ENCODE data around the gene PLAC8L1.
"Not testable (repeated sequence)": the region's sequence is repeated elsewhere in the genome, so short reads cannot be mapped to it uniquely, and the experiment has no call there.

PLAC8L1 gene
- 0 to 0.35 (median 0.19) reads per million in 3 donors for total RNA-seq

- no peak for DNase-seq
- Histone ChIP-seq H3K36me3 (ENCODE audit: control insufficient read depth, insufficient read depth, low read length) (no peaks in the 10 kb centered on the region), H3K4me3 (ENCODE audit: insufficient read depth, low read depth, low read length, poor library complexity, severe bottlenecking) (no peak within 1 kb of the TSS), H3K27ac (ENCODE audit: insufficient read depth, low read length, poor library complexity, severe bottlenecking) (no peak within 1 kb of the TSS), H3K27me3 (replicated peaks; ENCODE audit: control insufficient read depth, insufficient read depth, low read length, poor library complexity, severe bottlenecking) (no peaks in the 10 kb centered on the region), H3K4me1 (ENCODE audit: control insufficient read depth, insufficient read depth, low read length, poor library complexity, severe bottlenecking) (no peaks in the 10 kb centered on the region), H3K9me3 (ENCODE audit: control insufficient read depth, low read length) (no peaks in the 10 kb centered on the region)
Observed at GRCh38 chr5:146105477-146105876, at the start of gene PLAC8L1. PLAC8L1 (minus strand) TSS chr5:146105577; CDS start chr5:146104311, 1,266 bp downstream.

- DNase-seq = no peak
- Histone ChIP-seq H3K4me1 (ENCODE audit: control insufficient read depth, insufficient read depth, low read length, poor library complexity, severe bottlenecking) (no peaks in the 10 kb centered on the region), H3K9me3 (ENCODE audit: control insufficient read depth, low read length) (no peaks in the 10 kb centered on the region), H3K4me3 (ENCODE audit: insufficient read depth, low read depth, low read length, poor library complexity, severe bottlenecking) (no peak overlapping the region), H3K36me3 (ENCODE audit: control insufficient read depth, insufficient read depth, low read length) (peaks cover 64% of the 10 kb centered on the region), H3K27me3 (replicated peaks; ENCODE audit: control insufficient read depth, insufficient read depth, low read length, poor library complexity, severe bottlenecking) (no peaks in the 10 kb centered on the region), H3K27ac (ENCODE audit: insufficient read depth, low read length, poor library complexity, severe bottlenecking) (no peak overlapping the region)
Observed at GRCh38 chr5:146151970-146152369, 46.6 kb upstream of the PLAC8L1 start.

- H3K9me3 ChIP-seq (ENCODE audit: control insufficient read depth, low read length) = no peaks in the 10 kb centered on the region
- DNase-seq = no peak
- peaks cover 61% of the 10 kb centered on the region for H3K36me3 ChIP-seq (ENCODE audit: control insufficient read depth, insufficient read depth, low read length)
- H3K27ac ChIP-seq (ENCODE audit: insufficient read depth, low read length, poor library complexity, severe bottlenecking) = no peak overlapping the region
- no peak overlapping the region for H3K4me3 ChIP-seq (ENCODE audit: insufficient read depth, low read depth, low read length, poor library complexity, severe bottlenecking)
- H3K4me1 ChIP-seq (ENCODE audit: control insufficient read depth, insufficient read depth, low read length, poor library complexity, severe bottlenecking) = no peaks in the 10 kb centered on the region
- no peaks in the 10 kb centered on the region for H3K27me3 ChIP-seq (replicated peaks; ENCODE audit: control insufficient read depth, insufficient read depth, low read length, poor library complexity, severe bottlenecking)
Observed at GRCh38 chr5:146137967-146138403, 32.6 kb upstream of the PLAC8L1 start.

- no peak for DNase-seq
- Histone ChIP-seq H3K27ac (ENCODE audit: insufficient read depth, low read length, poor library complexity, severe bottlenecking) (no peak overlapping the region), H3K36me3 (ENCODE audit: control insufficient read depth, insufficient read depth, low read length) (peaks cover 67% of the 10 kb centered on the region), H3K9me3 (ENCODE audit: control insufficient read depth, low read length) (no peaks in the 10 kb centered on the region), H3K27me3 (replicated peaks; ENCODE audit: control insufficient read depth, insufficient read depth, low read length, poor library complexity, severe bottlenecking) (no peaks in the 10 kb centered on the region), H3K4me3 (ENCODE audit: insufficient read depth, low read depth, low read length, poor library complexity, severe bottlenecking) (no peak overlapping the region), H3K4me1 (ENCODE audit: control insufficient read depth, insufficient read depth, low read length, poor library complexity, severe bottlenecking) (no peaks in the 10 kb centered on the region)
Observed at GRCh38 chr5:146130440-146131045, 25.2 kb upstream of the PLAC8L1 start.

- Histone ChIP-seq H3K9me3 (ENCODE audit: control insufficient read depth, low read length) (no peaks in the 10 kb centered on the region), H3K27ac (ENCODE audit: insufficient read depth, low read length, poor library complexity, severe bottlenecking) (no peak overlapping the region), H3K4me3 (ENCODE audit: insufficient read depth, low read depth, low read length, poor library complexity, severe bottlenecking) (no peak overlapping the region), H3K27me3 (replicated peaks; ENCODE audit: control insufficient read depth, insufficient read depth, low read length, poor library complexity, severe bottlenecking) (no peaks in the 10 kb centered on the region), H3K4me1 (ENCODE audit: control insufficient read depth, insufficient read depth, low read length, poor library complexity, severe bottlenecking) (no peaks in the 10 kb centered on the region), H3K36me3 (ENCODE audit: control insufficient read depth, insufficient read depth, low read length) (peaks cover 57% of the 10 kb centered on the region)
- DNase-seq = no peak
Observed at GRCh38 chr5:146126068-146126467, 20.7 kb upstream of the PLAC8L1 start.

- no peak for DNase-seq
- Histone ChIP-seq H3K36me3 (ENCODE audit: control insufficient read depth, insufficient read depth, low read length) (peaks cover 63% of the 10 kb centered on the region), H3K4me1 (ENCODE audit: control insufficient read depth, insufficient read depth, low read length, poor library complexity, severe bottlenecking) (no peaks in the 10 kb centered on the region), H3K27ac (ENCODE audit: insufficient read depth, low read length, poor library complexity, severe bottlenecking) (no peak overlapping the region), H3K27me3 (replicated peaks; ENCODE audit: control insufficient read depth, insufficient read depth, low read length, poor library complexity, severe bottlenecking) (no peaks in the 10 kb centered on the region), H3K9me3 (ENCODE audit: control insufficient read depth, low read length) (no peaks in the 10 kb centered on the region), H3K4me3 (ENCODE audit: insufficient read depth, low read depth, low read length, poor library complexity, severe bottlenecking) (no peak overlapping the region)
Observed at GRCh38 chr5:146124580-146124979, 19.2 kb upstream of the PLAC8L1 start.

- DNase-seq; H3K9me3 ChIP-seq (ENCODE audit: control insufficient read depth, low read length); H3K27me3 ChIP-seq (replicated peaks; ENCODE audit: control insufficient read depth, insufficient read depth, low read length, poor library complexity, severe bottlenecking); H3K4me1 ChIP-seq (ENCODE audit: control insufficient read depth, insufficient read depth, low read length, poor library complexity, severe bottlenecking); H3K27ac ChIP-seq (ENCODE audit: insufficient read depth, low read length, poor library complexity, severe bottlenecking); H3K4me3 ChIP-seq (ENCODE audit: insufficient read depth, low read depth, low read length, poor library complexity, severe bottlenecking): not testable (repeated sequence)
- H3K36me3 ChIP-seq (ENCODE audit: control insufficient read depth, insufficient read depth, low read length) = peaks cover 60% of the 10 kb centered on the region
Observed at GRCh38 chr5:146121451-146121850, 16.1 kb upstream of the PLAC8L1 start.

- H3K9me3 ChIP-seq (ENCODE audit: control insufficient read depth, low read length) = no peaks in the 10 kb centered on the region
- no peaks in the 10 kb centered on the region for H3K27me3 ChIP-seq (replicated peaks; ENCODE audit: control insufficient read depth, insufficient read depth, low read length, poor library complexity, severe bottlenecking)
- no peak for DNase-seq
- no peak overlapping the region for H3K27ac ChIP-seq (ENCODE audit: insufficient read depth, low read length, poor library complexity, severe bottlenecking)
- H3K36me3 ChIP-seq (ENCODE audit: control insufficient read depth, insufficient read depth, low read length) = peaks cover 61% of the 10 kb centered on the region
- no peaks in the 10 kb centered on the region for H3K4me1 ChIP-seq (ENCODE audit: control insufficient read depth, insufficient read depth, low read length, poor library complexity, severe bottlenecking)
- no peak overlapping the region for H3K4me3 ChIP-seq (ENCODE audit: insufficient read depth, low read depth, low read length, poor library complexity, severe bottlenecking)
Observed at GRCh38 chr5:146118322-146118721, 12.9 kb upstream of the PLAC8L1 start.

GRCh38 chr5:146117216-146117615, 11.8 kb upstream of the PLAC8L1 start:
- H3K27ac ChIP-seq (ENCODE audit: insufficient read depth, low read length, poor library complexity, severe bottlenecking); H3K4me3 ChIP-seq (ENCODE audit: insufficient read depth, low read depth, low read length, poor library complexity, severe bottlenecking); H3K4me1 ChIP-seq (ENCODE audit: control insufficient read depth, insufficient read depth, low read length, poor library complexity, severe bottlenecking); H3K27me3 ChIP-seq (replicated peaks; ENCODE audit: control insufficient read depth, insufficient read depth, low read length, poor library complexity, severe bottlenecking); H3K9me3 ChIP-seq (ENCODE audit: control insufficient read depth, low read length); DNase-seq: not testable (repeated sequence)
- peaks cover 56% of the 10 kb centered on the region for H3K36me3 ChIP-seq (ENCODE audit: control insufficient read depth, insufficient read depth, low read length)

GRCh38 chr5:146116361-146116760, 11.0 kb upstream of the PLAC8L1 start:
- no peak for DNase-seq
- Histone ChIP-seq H3K27me3 (replicated peaks; ENCODE audit: control insufficient read depth, insufficient read depth, low read length, poor library complexity, severe bottlenecking) (no peaks in the 10 kb centered on the region), H3K4me3 (ENCODE audit: insufficient read depth, low read depth, low read length, poor library complexity, severe bottlenecking) (no peak overlapping the region), H3K9me3 (ENCODE audit: control insufficient read depth, low read length) (no peaks in the 10 kb centered on the region), H3K27ac (ENCODE audit: insufficient read depth, low read length, poor library complexity, severe bottlenecking) (no peak overlapping the region), H3K4me1 (ENCODE audit: control insufficient read depth, insufficient read depth, low read length, poor library complexity, severe bottlenecking) (no peaks in the 10 kb centered on the region), H3K36me3 (ENCODE audit: control insufficient read depth, insufficient read depth, low read length) (peaks cover 53% of the 10 kb centered on the region)

Data from effector memory CD4-positive, alpha-beta T cell (primary cell).